Stimulated activated memory B cell treated with anti-CD40 and anti-IgM and Interleukin-4, amounts not matched to agents 10 μg/mL and 1 μg/mL and 100 μg/mL, for 72 hours (primary cell): Measurements from ENCODE around the gene TRIOBP.
"Not testable (repeated sequence)": the region's sequence is repeated elsewhere in the genome, so short reads cannot be mapped to it uniquely, and the experiment has no call there.

Source experiments
- ATAC-seq: fragments of 150-1000 bp; cut with Tn5 transposase; 2 replicates; pipeline ENCODE4 v1.10.0; 2021
- H3K27ac Mint-ChIP-seq: one replicate; pipeline ENCODE4 v1.8.0; 2022; ENCODE audit warnings: mild to moderate bottlenecking, mixed read lengths
- H3K27me3 Mint-ChIP-seq: one replicate; pipeline ENCODE4 v1.8.0; 2022; ENCODE audit warnings: mixed read lengths
- H3K36me3 Mint-ChIP-seq: one replicate; pipeline ENCODE4 v1.8.0; 2022; ENCODE audit warnings: mixed read lengths
- H3K4me1 Mint-ChIP-seq: one replicate; pipeline ENCODE4 v1.8.0; 2022; ENCODE audit warnings: mixed read lengths
- H3K4me3 Mint-ChIP-seq: one replicate; pipeline ENCODE4 v1.8.0; 2022; ENCODE audit warnings: mild to moderate bottlenecking, moderate library complexity, mixed read lengths
- H3K9me3 Mint-ChIP-seq: one replicate; pipeline ENCODE4 v1.8.0; 2022; ENCODE audit warnings: mixed read lengths

The TRIOBP gene

DNA sequence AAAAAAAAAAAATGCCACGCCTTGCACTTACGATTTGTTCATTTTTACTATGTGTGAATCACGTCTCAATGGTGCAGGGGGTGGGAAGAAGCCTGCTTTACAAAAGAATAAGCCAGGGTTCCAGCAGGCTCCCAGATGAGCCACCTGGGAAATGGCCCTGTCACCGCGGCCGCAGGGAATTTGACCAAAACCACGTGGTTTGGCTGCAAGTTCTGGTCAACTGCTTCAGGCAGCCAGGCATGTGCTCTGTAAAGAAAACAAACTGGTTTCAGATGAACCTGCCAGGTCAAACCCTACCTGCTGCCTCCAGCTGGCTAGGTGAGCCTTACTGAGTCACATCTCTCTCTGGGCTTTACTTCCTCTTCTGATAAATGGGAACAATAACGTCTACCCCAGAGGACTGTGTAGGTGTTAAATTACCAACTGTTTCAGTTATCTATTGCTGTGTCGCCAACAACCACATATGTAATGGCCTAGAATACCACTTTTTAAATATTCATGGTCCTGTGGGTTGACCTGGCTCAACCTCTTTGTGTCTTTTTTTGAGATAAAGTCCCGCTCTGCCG lies 80.4 kb downstream of the TRIOBP start:
- Mint-ChIP-seq H3K4me3 (no peak overlapping the region), H3K36me3 (peaks cover 18% of the 10 kb centered on the region), H3K27ac (peak overlapping the region; percentile 24), H3K9me3 (no peaks in the 10 kb centered on the region), H3K4me1 (peaks cover 18% of the 10 kb centered on the region), H3K27me3 (peaks cover 12% of the 10 kb centered on the region)
- ATAC-seq: peak; percentile 90

DNA sequence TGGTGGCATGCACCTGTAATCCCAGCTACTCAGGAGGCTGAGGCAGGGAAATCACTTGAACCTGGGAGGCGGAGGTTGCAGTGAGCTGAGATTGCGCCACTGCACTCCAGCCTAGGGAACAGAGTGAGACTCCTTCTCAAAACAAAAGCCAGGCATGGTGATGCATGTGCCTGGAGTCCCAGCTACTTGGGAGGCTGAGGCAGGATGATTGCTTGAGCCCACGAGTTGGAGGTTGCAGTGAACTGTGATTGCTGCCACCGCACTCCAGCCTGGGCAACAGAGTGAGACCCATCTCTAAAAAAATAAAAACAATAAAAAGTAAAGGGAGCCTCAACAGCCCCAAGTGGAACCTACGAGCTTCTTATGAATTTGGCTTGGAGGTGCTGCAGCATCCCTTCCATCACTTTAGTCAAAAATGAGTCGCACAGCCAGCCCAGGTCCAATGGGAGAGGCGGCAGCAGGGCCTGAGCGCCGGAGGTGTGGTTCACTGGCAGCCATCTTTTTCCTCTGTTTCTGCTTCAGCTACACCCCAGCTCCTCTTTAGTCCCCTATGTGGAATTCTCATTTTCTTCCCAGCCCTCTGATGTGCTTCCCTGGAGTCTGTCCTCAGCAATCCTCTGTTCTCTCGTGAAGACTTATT lies 81.6 kb downstream of the TRIOBP start:
- Mint-ChIP-seq H3K4me1 (peaks cover 18% of the 10 kb centered on the region), H3K27ac (no peak overlapping the region), H3K36me3 (peaks cover 10% of the 10 kb centered on the region), H3K9me3 (no peaks in the 10 kb centered on the region), H3K27me3 (peaks cover 14% of the 10 kb centered on the region), H3K4me3 (no peak overlapping the region)
- no peak for ATAC-seq

DNA sequence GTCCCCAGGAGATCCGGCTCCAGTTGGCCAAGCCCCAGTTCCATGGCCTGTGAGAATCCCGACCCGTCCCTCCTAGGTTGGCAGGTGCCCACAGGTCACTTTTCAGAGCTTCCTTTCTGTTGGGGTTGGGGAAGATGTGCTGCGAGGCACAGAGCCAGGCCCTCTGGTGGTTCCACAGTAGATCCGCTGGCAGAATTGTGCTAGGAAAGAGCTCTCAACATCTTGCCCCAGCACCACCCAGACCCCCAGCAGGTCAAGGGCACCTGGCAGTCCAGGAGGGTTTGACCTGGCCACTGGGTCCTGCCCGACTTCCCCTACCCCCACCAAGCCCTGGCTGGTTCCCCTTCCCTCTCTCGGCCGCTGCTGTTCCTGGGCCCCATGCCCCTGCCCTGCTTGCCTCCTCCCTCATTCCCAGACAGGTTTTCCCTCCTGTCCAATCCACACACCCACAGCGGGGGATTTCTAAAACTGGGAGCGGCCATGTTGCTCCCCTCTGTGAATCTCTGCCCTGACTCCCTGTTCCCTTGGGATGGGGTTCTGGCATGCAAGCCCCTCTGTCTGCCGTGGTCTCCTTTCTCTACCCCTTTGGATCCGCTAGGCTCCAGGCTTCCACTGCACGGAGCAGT lies 84.7 kb downstream of the TRIOBP start:
- H3K4me1 Mint-ChIP-seq: peaks cover 20% of the 10 kb centered on the region
- no peak overlapping the region for H3K27ac Mint-ChIP-seq
- ATAC-seq: no peak
- H3K4me3 Mint-ChIP-seq: no peak overlapping the region
- peaks cover 42% of the 10 kb centered on the region for H3K27me3 Mint-ChIP-seq
- H3K36me3 Mint-ChIP-seq: no peaks in the 10 kb centered on the region
- no peaks in the 10 kb centered on the region for H3K9me3 Mint-ChIP-seq

DNA sequence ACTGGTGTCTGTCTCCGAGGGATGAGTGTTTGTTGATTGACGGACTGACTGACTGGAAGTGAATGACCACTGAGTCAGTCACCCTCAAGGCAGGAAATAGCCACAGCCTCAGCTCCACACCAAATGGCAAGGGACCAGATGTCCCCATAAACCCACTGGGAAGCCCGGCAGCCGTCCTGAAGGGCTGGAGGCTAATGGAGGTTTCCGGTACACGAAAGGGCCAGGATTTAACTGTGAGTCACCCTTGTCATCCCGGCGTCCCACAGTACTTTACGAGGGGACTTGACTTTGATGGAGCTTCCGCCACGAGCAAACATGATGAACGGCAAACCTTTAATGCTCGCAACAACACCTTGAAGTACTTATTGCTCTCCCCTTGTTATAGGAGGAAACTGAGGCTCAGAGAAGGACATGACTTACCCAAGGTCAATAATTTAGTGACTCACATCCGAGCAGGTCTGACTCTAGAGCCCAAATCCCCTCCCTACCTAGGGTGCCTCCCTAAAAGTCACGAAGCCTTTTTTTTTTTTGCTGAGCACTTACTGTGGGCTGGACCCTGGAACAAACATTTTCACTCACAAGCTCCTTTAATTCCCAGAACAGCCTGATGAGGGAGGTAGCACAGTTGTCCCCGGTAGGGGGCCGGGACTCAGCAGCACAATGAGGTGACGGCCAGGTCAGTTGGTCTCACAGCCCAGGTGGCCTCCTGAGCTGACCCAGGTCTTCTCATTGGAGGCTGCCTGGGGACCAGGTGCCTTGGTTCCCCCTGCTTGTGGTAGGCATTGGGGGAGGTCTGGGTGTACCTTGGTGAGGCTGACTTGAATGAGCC lies 85.7 kb downstream of the TRIOBP start:
- ATAC-seq: no peak
- Mint-ChIP-seq H3K27me3 (peaks cover 42% of the 10 kb centered on the region), H3K4me1 (peaks cover 10% of the 10 kb centered on the region), H3K36me3 (no peaks in the 10 kb centered on the region), H3K4me3 (no peak overlapping the region), H3K9me3 (no peaks in the 10 kb centered on the region), H3K27ac (no peak overlapping the region)

DNA sequence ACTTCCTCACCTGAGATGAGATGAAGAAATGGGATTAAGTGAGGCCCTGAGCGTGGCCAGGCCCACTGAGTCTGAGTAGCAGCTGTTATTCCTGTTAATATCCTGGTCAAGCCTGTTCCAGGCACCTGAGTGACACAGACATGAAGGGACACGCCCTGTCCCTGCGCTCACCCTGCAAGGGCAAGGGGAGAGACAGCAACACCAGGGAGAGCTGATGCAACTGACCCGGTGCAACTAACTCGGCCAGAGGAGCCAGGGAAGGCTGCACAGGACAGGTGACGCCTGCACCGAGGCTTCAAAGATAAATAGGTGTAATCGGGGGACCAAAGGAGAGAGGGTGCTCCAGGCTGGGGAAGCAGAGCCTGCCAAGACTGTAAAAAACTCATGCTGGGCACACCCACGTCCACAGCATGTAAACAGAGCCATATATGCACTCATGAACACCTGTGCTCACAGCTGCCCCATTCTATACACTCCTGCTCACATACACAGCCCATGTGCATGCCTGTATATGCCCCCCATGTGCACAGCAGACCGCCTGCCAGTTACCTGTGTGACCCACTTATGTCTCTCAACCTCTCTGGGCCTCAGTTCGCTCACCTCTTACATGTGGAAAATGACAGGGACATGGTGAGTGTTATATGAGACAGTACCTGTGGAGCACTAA lies 88.1 kb downstream of the TRIOBP start:
- peaks cover 32% of the 10 kb centered on the region for H3K27me3 Mint-ChIP-seq
- H3K27ac Mint-ChIP-seq: no peak overlapping the region
- no peaks in the 10 kb centered on the region for H3K9me3 Mint-ChIP-seq
- H3K4me1 Mint-ChIP-seq: peaks cover 6% of the 10 kb centered on the region
- no peaks in the 10 kb centered on the region for H3K36me3 Mint-ChIP-seq
- no peak for ATAC-seq
- H3K4me3 Mint-ChIP-seq: no peak overlapping the region

DNA sequence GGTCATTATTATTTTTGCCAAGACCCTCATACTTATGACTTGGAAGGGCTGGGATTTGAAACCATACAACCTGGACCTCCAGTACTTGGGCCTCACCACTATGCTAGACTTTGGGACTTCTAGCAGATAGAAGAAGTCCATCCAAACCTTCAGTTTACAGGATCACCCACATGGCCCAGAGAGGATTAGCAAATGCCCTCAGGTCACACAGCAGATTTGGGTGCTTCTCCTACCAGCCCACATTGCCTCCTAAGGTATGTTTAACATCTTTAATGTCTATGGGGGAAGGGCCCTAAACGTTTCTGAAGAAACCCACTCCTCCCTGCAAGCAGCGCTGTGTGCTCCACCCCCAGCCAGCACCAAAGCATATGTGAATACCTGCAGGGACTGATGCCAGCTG lies 93.4 kb downstream of the TRIOBP start:
- Mint-ChIP-seq H3K27me3 (peaks cover 13% of the 10 kb centered on the region), H3K27ac (no peak overlapping the region), H3K36me3 (no peaks in the 10 kb centered on the region), H3K4me3 (no peak overlapping the region), H3K9me3 (no peaks in the 10 kb centered on the region), H3K4me1 (no peaks in the 10 kb centered on the region)
- ATAC-seq: no peak

DNA sequence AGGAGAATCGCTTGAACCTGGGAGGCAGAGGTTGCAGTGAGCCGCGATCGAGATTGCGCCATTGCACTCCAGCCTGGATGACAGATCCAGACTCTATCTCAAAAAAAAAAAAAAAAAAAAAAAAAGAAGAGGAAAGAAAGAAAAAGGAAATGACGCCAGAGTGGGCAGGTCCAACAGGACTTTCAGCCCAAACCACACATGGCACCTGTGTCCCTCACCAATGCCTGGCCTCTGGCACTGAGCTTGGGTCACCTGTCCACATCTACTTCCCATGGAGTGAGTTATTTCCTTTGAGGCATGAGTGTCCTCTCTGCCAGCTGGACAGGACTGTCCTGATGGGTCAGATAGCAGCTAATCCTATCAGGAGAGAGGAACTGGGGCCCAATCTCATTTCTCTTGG lies 95.6 kb downstream of the TRIOBP start:
- Mint-ChIP-seq H3K4me3 (no peak overlapping the region), H3K27me3 (no peaks in the 10 kb centered on the region), H3K36me3 (no peaks in the 10 kb centered on the region), H3K9me3 (no peaks in the 10 kb centered on the region), H3K27ac (no peak overlapping the region), H3K4me1 (no peaks in the 10 kb centered on the region)
- ATAC-seq: no peak

DNA sequence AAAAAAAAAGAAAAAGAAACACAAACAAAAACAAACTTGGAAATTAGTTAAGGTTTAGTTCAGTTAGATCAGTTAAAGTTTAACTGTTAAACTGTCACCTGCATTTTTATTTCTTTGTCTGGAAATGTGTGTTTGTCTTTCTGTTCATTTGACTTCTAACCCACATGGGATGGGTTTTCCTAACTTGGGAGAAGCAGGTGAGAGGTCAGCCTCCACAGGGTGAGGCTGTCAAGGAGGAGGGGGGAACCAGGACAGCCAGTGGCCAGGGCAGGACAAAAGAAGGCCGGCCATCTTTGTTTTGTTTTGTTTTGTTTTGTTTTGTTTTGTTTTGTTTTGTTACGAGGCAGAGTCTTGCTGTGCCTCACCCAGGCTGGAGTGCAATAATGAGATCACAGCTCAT lies 97.5 kb downstream of the TRIOBP start:
- H3K4me1 Mint-ChIP-seq: peaks cover 11% of the 10 kb centered on the region
- no peaks in the 10 kb centered on the region for H3K9me3 Mint-ChIP-seq
- H3K36me3 Mint-ChIP-seq: no peaks in the 10 kb centered on the region
- no peak overlapping the region for H3K4me3 Mint-ChIP-seq
- no peaks in the 10 kb centered on the region for H3K27me3 Mint-ChIP-seq
- no peak overlapping the region for H3K27ac Mint-ChIP-seq
- ATAC-seq: no peak

DNA sequence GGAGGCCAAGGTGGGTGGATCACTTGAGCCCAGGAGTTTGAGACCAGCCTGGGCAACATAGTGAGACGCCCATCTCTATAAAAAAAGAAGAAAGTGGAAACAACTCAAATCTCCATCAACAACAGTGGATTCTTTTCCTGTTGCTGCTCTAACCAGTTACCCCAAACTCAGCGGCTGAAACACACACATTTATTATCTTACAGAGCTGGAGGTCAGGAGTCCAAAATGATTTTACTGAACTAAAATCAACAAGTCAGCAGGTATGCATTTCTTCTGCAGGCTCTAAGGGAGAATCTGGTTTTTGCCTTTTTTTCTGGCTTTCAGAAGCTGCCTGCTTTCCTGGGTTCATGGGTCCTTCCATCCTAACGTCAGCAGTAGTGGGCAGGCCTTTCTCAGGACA lies 99.2 kb downstream of the TRIOBP start:
- Mint-ChIP-seq H3K27ac (no peak overlapping the region), H3K9me3 (no peaks in the 10 kb centered on the region), H3K36me3 (no peaks in the 10 kb centered on the region), H3K4me3 (no peak overlapping the region), H3K27me3 (no peaks in the 10 kb centered on the region), H3K4me1 (peaks cover 11% of the 10 kb centered on the region)
- no peak for ATAC-seq

DNA sequence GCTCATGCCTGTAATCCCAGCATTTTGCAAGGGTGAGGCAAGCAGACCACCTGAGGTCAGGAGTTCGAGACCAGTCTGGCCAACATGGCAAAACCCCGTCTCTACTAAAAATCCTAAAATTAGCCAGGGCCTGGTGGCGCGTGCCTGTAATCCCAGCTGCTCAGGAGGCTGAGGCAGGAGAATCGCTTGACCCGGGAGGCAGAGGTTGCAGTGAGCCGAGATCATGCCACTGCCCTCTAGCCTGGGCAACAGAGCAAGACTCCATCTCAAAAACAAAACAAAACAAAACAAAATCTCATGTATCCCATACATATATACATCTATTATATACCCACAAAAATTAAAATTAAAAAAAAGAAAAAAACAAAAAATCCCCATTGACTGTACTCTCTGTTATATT lies 100.4 kb downstream of the TRIOBP start:
- not testable (repeated sequence) for H3K36me3 Mint-ChIP-seq, H3K27ac Mint-ChIP-seq, H3K9me3 Mint-ChIP-seq, H3K4me3 Mint-ChIP-seq, H3K27me3 Mint-ChIP-seq, ATAC-seq
- H3K4me1 Mint-ChIP-seq: peaks cover 11% of the 10 kb centered on the region

DNA sequence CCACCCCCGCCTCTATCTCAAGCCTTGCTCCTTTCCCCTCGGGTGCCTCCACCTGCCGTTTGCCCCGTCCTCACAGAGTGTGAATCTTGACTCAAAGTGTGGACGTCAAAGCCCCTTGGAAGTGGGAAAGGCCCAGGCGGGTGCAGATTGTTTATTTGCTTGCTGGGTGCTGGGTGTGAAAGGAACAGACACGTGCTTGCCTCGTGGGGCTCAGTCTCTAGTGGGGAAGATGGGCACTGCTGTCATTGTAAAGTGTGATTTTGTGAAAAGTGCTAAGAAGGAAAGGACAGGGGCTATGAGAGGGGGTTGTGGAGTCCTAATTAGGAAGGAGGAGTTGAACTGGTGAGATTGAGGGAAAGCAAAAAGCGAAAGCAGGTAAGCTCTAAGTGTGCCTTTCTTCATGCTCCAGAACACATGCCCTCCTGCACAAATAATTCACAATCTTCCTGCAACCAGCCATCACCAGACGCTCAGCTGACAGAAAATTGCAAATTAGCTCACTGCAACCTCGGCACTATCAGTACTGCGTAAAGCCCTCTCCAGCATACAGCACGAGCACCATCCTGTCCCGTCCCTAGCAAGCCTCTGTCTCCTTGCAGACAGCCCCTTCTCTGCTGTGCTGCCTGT lies 101.1 kb downstream of the TRIOBP start:
- Mint-ChIP-seq H3K27ac (no peak overlapping the region), H3K27me3 (peaks cover 8% of the 10 kb centered on the region), H3K4me3 (no peak overlapping the region), H3K9me3 (no peaks in the 10 kb centered on the region), H3K36me3 (no peaks in the 10 kb centered on the region), H3K4me1 (peaks cover 17% of the 10 kb centered on the region)
- no peak for ATAC-seq

DNA sequence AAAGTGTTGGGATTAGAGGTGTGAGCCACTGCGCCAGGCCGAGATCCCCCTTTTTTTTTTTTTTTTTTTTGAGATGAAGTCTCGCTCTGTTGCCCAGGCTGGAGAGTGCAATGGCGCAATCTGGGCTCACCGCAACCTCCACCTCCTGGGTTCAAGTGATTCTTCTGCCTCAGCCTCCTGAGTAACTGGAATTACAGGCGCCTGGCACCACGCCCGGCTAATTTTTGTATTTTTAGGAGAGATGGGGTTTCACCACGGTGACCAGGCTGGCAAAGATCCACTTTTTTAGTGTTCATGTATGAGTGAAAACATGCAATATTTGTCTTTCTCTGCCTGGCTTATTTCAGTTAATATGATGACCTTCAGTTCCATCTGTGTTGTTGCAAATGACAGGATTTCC lies 103.1 kb downstream of the TRIOBP start:
- not testable (repeated sequence) for ATAC-seq, H3K27ac Mint-ChIP-seq, H3K9me3 Mint-ChIP-seq, H3K4me3 Mint-ChIP-seq, H3K36me3 Mint-ChIP-seq
- Mint-ChIP-seq H3K4me1 (peaks cover 34% of the 10 kb centered on the region), H3K27me3 (peaks cover 25% of the 10 kb centered on the region)

DNA sequence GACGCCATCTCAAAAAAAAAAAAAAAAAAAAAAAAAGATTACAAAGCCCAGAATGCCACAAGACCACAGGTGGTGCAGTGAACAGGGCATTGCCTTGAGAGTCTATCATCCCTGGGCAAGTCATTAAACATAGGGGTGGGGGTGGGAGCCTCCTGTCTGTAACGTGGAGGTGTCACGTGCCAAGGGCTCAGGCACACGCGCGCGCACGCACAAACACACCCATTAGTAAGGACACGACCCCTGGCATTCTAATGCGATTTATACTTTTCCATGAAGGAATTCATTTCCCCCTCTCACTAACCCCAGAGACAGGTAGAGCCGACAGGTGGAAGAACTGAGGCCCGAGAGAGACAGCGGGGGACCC lies 105.1 kb downstream of the TRIOBP start:
- Mint-ChIP-seq H3K4me1 (peaks cover 49% of the 10 kb centered on the region), H3K9me3 (no peaks in the 10 kb centered on the region), H3K27ac (no peak overlapping the region), H3K4me3 (peak overlapping the region; percentile 29), H3K27me3 (peaks cover 44% of the 10 kb centered on the region), H3K36me3 (no peaks in the 10 kb centered on the region)
- ATAC-seq: no peak

DNA sequence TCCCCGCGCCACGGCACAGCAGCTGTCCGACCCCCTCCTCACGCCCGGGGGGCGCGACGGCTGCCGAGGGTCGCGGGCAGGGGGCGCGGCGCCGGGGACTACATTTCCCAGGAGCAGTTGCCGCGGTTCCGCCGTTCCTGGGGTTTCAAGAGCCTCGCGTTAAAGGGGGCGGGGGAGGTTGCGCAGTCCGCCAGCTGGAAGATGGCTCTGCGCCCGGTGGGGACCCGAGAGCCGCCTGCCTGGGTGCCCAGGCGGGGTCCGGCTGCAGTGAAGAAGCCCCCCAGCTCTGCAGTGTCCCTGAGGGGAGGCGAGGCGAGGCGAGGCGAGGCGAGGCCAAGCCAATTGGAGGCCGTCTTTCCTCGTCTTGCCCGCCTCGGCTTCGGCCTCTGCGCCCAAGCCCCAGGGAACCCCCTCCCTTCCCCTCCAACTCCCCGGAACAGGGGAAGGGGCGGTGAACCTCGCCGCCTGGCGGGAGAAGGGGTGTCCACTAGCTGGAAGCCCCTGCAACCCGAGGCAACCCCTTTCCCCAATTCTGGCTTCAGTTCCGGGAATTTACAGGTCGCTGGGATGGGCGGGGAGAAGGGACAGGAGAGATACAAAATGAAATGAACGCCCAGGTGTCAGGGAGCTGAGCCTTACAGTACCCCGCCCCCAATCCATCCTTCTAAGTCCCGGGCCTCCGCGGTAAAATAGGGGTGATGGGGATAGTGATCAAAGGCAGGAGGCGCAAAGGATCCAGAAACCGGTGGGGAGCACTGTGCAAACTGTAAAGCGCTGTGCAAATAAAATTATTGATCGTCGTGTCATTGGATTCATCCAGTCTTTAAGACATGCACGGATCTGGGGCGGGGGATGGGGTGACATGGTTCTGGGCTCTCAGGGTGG lies 105.7 kb downstream of the TRIOBP start:
- peaks cover 53% of the 10 kb centered on the region for H3K4me1 Mint-ChIP-seq
- H3K27ac Mint-ChIP-seq: no peak overlapping the region
- no peak for ATAC-seq
- peak overlapping the region; percentile 62 for H3K4me3 Mint-ChIP-seq
- H3K27me3 Mint-ChIP-seq: peaks cover 50% of the 10 kb centered on the region
- H3K36me3 Mint-ChIP-seq: no peaks in the 10 kb centered on the region
- H3K9me3 Mint-ChIP-seq: no peaks in the 10 kb centered on the region
